Peyer's patch (tissue), 4 donors: ENCODE results near the gene TRIO.

ENCODE experiments used
- POLR2A ChIP-seq, 2 donors: fragments of 450-650 bp; IDR thresholded peaks; one replicate each; pipeline ENCODE4 v1.5.1; 2017; ENCODE audit warnings: antibody characterized with exemption in 2 of 2, mild to moderate bottlenecking in 2 of 2, moderate library complexity in 2 of 2
- TF ChIP-seq, protein P1 (sequence below), 6 experiments: fragments of 450-650 bp in 4 of 6; fragments of 200-600 bp in 2 of 6; sonication (generic) in 1 of 6; IDR thresholded peaks; one replicate each; pipeline ENCODE4 v1.5.1; 2017 to 2019; ENCODE audit warnings: antibody characterized with exemption in 6 of 6, mild to moderate bottlenecking in 3 of 6, moderate library complexity in 1 of 6

DNA sequence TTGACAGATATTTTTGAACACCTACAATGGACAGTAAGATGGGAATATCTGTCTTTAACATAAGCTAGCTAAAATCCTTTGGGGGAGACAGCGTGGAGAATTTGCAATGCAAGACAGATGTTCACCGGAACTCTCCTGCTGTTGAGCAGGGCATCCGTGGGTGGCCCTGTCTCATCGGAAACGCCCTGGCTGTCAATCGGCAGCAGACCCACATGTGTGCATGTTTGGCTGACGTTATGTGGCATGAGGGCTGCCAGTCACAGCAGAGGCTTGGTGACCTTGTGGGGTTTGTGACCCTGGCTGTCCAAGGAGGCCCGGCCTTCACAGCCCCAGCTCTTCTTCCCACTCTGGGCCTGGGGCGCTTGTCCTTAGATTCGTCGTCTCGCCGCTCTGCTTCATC lies 308.7 kb downstream of the TRIO start:
- TF ChIP-seq, protein P1, sequence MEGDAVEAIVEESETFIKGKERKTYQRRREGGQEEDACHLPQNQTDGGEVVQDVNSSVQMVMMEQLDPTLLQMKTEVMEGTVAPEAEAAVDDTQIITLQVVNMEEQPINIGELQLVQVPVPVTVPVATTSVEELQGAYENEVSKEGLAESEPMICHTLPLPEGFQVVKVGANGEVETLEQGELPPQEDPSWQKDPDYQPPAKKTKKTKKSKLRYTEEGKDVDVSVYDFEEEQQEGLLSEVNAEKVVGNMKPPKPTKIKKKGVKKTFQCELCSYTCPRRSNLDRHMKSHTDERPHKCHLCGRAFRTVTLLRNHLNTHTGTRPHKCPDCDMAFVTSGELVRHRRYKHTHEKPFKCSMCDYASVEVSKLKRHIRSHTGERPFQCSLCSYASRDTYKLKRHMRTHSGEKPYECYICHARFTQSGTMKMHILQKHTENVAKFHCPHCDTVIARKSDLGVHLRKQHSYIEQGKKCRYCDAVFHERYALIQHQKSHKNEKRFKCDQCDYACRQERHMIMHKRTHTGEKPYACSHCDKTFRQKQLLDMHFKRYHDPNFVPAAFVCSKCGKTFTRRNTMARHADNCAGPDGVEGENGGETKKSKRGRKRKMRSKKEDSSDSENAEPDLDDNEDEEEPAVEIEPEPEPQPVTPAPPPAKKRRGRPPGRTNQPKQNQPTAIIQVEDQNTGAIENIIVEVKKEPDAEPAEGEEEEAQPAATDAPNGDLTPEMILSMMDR (IDR thresholded peaks at IDR 0.05) = no peak
- no peak for TF ChIP-seq POLR2A (IDR thresholded peaks at IDR 0.05)
